ENCODE data around the gene SCAI.
"Not testable (repeated sequence)": the region's sequence is repeated elsewhere in the genome, so short reads cannot be mapped to it uniquely, and the experiment has no call there.

The SCAI gene

GRCh38 chr9:125143377-125144090 lies at the start of gene SCAI:
Gene SCAI (minus strand): TSS chr9:125143528. CDS start chr9:125143437, 91 bp downstream.
- DNase-seq = peak; percentile 98 to 99

GRCh38 chr9:125190361-125190801 lies 47.1 kb upstream of the SCAI start:
- no peak for DNase-seq

GRCh38 chr9:125189361-125190289 lies 46.3 kb upstream of the SCAI start, which contains the start of gene PPP6C:
Gene PPP6C (minus strand): TSS chr9:125189803. CDS start chr9:125189718, 85 bp downstream.
- DNase-seq = peak; percentile 94 to 98

DNA sequence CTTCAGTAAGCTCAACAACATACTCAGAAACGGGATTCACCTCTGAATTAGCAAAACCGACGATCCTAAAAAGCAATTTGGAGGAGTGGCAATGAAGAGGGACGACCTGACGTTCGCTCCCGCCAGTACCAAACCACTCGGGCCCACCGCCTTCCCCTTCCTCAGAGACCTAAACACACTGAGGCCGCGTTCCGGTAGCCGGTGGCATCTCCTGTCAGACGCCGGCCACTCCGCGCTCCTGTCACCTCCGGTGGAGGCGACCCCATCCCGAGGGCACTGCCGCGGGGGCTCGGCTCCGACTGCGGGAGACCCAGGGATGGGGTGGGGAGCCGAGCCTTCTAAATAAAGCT lies 45.7 kb upstream of the SCAI start:
- DNase-seq = no peak

- no peak for DNase-seq
Measured at GRCh38 chr9:125183561-125183960, 40.2 kb upstream of the SCAI start.

GRCh38 chr9:125183054-125183453 lies 39.7 kb upstream of the SCAI start:
- DNase-seq = no peak

- not testable (repeated sequence) for DNase-seq
Measured at GRCh38 chr9:125181756-125182155, 38.4 kb upstream of the SCAI start.

GRCh38 chr9:125180876-125181275 lies 37.5 kb upstream of the SCAI start:
- DNase-seq = no peak

DNA sequence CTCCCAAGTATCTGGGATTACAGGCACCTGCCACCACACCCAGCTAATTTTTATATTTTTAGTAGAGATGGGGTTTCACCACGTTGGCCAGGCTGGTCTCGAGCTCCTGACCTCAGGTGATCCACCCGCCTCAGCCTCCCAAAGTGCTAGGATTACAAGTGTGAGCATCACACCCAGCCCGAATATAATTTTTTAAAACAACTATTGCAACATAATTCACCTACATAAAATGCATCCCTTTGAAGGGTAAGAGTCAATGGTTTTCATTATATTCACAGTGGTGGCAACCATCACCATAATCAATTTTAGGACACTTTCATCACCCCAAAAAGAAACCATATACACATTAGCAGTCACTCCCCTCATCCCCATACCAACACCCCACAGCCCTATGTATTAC lies 36.4 kb upstream of the SCAI start:
- not testable (repeated sequence) for DNase-seq

GRCh38 chr9:125177888-125178287 lies 34.6 kb upstream of the SCAI start:
- no peak for DNase-seq

DNA sequence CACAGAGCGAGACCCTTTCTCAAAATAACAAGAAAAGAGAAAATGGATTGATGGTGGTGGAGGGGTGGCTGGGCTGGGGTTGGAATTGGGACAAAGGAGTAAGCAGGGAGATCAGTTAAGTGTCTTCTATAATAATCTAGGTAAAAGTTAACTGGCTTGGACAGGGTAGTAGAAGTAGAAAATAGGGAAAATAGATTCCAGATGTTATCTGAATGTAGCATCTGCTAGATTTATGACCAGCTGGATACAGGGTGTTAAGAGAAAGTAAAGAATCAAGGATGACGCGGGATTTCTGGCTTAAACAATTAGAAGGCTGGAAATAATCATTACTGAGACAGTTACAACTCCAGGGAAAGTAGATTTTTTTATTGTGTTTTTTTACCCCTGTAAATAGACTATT lies 33.3 kb upstream of the SCAI start:
- DNase-seq = no peak

DNA sequence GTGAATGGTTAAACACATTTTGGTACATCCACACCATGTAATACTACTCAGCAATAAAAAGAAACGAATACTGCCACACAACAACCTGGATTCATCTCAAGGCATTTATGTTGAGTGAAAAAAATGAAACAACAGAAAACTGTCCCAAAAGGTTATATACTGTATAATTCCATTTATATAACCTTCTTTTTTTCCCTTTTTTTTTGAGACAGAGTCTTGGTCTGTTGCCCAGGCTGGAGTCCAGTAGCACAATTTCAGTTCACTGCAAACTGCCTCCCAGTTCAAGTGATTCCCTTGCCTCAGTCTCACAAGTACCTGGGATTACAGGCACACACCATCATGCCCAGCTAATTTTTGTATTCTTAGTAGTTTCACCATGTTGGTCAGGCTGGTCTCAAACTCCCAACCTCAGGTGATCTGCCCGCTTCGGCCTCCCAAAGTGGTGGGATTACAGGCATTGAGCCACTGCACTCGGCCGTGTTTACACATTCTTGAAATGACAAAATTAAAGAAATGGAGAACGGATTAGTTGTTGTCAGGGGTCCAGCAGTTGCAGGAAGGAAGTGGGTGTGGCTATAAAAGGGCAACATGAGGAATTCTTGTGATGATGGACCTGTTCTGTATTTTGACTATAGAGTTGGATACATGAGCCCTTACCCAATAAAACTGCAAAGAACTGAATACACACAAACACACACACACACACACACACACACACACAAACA lies 28.9 kb upstream of the SCAI start:
- no peak for DNase-seq

- DNase-seq = no peak
Measured at GRCh38 chr9:125169895-125170294, 26.6 kb upstream of the SCAI start.

DNA sequence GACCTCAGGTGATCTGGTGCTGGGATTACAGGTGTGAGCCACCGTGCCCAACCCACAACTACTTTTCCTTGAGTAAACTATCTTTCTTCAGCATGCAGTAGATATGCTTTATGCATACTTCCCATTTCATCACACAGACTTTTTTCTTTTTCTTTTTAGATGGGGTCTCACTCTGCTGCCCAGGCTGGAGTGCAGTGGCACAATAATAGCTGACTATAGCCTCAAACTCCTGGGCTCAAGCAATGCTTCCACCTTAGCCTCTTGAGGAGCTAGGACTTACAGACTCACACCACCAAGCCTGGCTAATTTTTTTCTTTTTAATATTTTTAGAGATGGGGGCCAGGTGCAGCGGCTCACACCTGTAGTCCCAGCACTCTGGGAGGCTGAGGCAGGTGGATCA lies 23.4 kb upstream of the SCAI start:
- no peak for DNase-seq

DNA sequence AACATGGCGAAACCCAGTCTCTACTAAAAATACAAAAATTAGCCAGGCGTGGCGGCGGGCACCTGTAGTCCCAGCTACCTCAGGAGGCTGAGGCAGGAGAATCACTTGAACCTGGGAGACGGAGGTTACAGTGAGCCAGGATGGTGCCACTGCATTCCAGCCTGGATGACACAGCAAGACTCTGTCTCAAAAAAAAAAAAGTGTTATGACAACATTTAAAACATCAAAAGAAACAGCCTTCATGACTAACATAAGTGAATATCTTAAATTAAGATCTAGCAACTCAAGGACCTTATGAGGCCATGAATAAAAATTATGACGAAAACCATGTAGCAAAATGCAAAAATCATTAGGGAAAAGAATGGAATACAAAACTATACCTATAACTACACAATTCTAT lies 19.6 kb upstream of the SCAI start:
- not testable (repeated sequence) for DNase-seq

GRCh38 chr9:125161284-125161918 lies 18.1 kb upstream of the SCAI start:
- DNase-seq = no peak

DNA sequence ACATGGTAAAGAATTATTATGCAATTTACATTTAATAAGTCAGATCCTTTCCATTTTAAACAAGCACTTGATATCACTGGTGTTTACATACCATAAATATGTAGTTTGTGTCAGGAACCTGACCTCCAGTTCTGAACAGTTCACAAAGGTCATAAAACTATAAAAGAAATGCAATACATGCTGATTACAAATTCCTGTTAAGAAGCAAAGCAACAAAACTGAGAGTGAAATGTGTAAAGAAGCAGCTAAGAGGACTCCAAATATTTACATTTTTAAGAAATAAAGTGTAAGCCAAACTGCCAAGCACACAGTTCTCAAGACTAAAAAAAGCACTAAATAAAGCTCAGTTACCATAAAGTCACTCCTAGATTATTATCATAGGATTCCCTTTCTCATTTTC lies 17.4 kb upstream of the SCAI start:
- no peak for DNase-seq

DNA sequence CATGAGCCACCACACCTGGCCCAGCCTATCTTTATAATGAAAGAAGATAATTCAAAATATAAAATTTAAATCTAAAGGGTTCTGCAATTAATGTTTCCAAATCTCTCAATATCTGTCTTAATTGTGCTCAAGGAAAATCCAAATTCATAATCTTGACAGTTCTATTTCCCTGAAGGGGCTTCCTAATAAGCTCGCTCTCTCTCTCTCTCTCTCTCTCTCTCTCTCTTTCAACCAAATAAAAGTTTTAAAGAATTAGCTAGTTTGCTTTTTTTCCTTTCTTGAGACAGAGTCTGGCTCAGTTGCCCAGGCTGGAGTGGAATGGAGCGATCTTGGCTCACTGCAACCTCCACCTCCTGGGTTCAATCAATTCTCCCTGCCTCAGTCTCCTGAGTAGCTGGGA lies 13.2 kb upstream of the SCAI start:
- no peak for DNase-seq

- no peak for DNase-seq
Measured at GRCh38 chr9:125153712-125154367, 10.5 kb upstream of the SCAI start.

GRCh38 chr9:125151730-125152129 lies 8.4 kb upstream of the SCAI start:
- no peak for DNase-seq

- DNase-seq = no peak
Measured at GRCh38 chr9:125150349-125151245, 7.3 kb upstream of the SCAI start.
